Measurements from ENCODE around the gene ETV1.

DNA sequence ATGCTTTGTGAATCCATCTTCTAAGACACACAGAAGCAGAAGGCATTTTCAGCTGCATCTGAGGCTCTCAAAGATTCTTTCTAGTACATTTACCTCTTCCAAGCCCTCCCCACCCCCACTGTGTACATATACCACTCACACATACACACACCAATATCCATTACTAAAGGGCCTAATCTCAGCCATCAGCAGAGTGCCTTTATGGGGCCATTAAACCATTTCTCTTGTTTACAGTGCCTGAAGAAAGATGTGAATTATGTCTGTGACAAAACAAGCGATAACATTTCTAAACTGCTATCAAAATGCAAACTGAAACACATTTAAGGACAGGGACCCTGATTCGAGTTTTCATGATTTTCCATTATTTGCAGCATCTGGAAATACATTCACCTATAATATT is 40.0 kb downstream of the ETV1 start:
- TF ChIP-seq CTCF (IDR thresholded peaks at IDR 0.05; ENCODE audit: poor library complexity) (no peak), EZH2 (IDR thresholded peaks at IDR 0.05; ENCODE audit: borderline replicate concordance) (no peak), EZH2phosphoT487 (IDR thresholded peaks at IDR 0.05; ENCODE audit: low read depth, severe bottlenecking, unreplicated experiment) (no peak)

Data from hepatocyte (in vitro differentiated cells).